ENCODE measurements around the gene SORCS3. TPM values are rescaled to one million over a fixed set of nuclear protein-coding genes. Genes with fewer than 3 reads are reported as not detected.

Gene SORCS3
- total RNA-seq, 1 donor from 2014 or later = 0.10 TPM

- no peak for ATAC-seq
- no peak for DNase-seq
- intact Hi-C loops (cut with micrococcal nuclease) = no loop called here
These were observed 480.7 kb downstream of the SORCS3 start for GRCh38 chr10:105121743-105122142.

- intact Hi-C loops (cut with micrococcal nuclease) = no loop called here
- no peak for DNase-seq
- no peak for ATAC-seq
These were observed 487.0 kb downstream of the SORCS3 start for GRCh38 chr10:105128111-105128510.

- ATAC-seq = peak; percentile 88
- DNase-seq = peak; percentile 74
- intact Hi-C loops (cut with micrococcal nuclease) = no loop called here
These were observed 497.3 kb downstream of the SORCS3 start for GRCh38 chr10:105138358-105138757.

GRCh38 chr10:105139363-105139896 lies 498.3 kb downstream of the SORCS3 start:
- intact Hi-C loops (cut with micrococcal nuclease) = no loop called here
- ATAC-seq = peak; percentile 91
- peak; percentile 32 for DNase-seq

- DNase-seq = no peak
- no peak for ATAC-seq
- intact Hi-C loops (cut with micrococcal nuclease) = no loop called here
These were observed 499.5 kb downstream of the SORCS3 start for GRCh38 chr10:105140600-105140999.

- DNase-seq (no peak), ATAC-seq (no peak)
- intact Hi-C loops (cut with micrococcal nuclease) = no loop called here
These were observed 504.6 kb downstream of the SORCS3 start for GRCh38 chr10:105145711-105146110.

- ATAC-seq (no peak), DNase-seq (no peak)
- intact Hi-C loops (cut with micrococcal nuclease) = no loop called here
These were observed 505.3 kb downstream of the SORCS3 start for GRCh38 chr10:105146436-105146835.

- intact Hi-C loops (cut with micrococcal nuclease) = no loop called here
- no peak for ATAC-seq
- no peak for DNase-seq
These were observed 507.4 kb downstream of the SORCS3 start for GRCh38 chr10:105148456-105148855.

- intact Hi-C loops (cut with micrococcal nuclease) = no loop called here
- ATAC-seq = no peak
- DNase-seq = no peak
These were observed 507.8 kb downstream of the SORCS3 start for GRCh38 chr10:105148921-105149320.

- intact Hi-C loops (cut with micrococcal nuclease) = no loop called here
- DNase-seq (no peak), ATAC-seq (no peak)
These were observed 508.3 kb downstream of the SORCS3 start for GRCh38 chr10:105149371-105149891.

GRCh38 chr10:105150259-105150880 lies 509.3 kb downstream of the SORCS3 start:
- DNase-seq = no peak
- no peak for ATAC-seq
- intact Hi-C loops (cut with micrococcal nuclease) = no loop called here

- intact Hi-C loops (cut with micrococcal nuclease) = no loop called here
- ATAC-seq (no peak), DNase-seq (no peak)
These were observed 513.6 kb downstream of the SORCS3 start for GRCh38 chr10:105154736-105155135.

GRCh38 chr10:105159268-105159667 lies 518.2 kb downstream of the SORCS3 start:
- ATAC-seq (no peak), DNase-seq (no peak)
- intact Hi-C loops (cut with micrococcal nuclease) = no loop called here

- no peak for ATAC-seq
- intact Hi-C loops (cut with micrococcal nuclease) = no loop called here
- no peak for DNase-seq
These were observed 520.1 kb downstream of the SORCS3 start for GRCh38 chr10:105161149-105161548.

GRCh38 chr10:105161767-105162166 lies 520.7 kb downstream of the SORCS3 start:
- DNase-seq = no peak
- intact Hi-C loops (cut with micrococcal nuclease) = no loop called here

GRCh38 chr10:105170521-105170920 lies 529.4 kb downstream of the SORCS3 start:
- intact Hi-C loops (cut with micrococcal nuclease) = no loop called here
- ATAC-seq (no peak), DNase-seq (no peak)

More at GRCh38 chr10:105161767-105162166, 520.7 kb downstream of the SORCS3 start:
- no peak for ATAC-seq

GRCh38 chr10:105171945-105172344 lies 530.9 kb downstream of the SORCS3 start:
- no peak for DNase-seq
- intact Hi-C loops (cut with micrococcal nuclease) = no loop called here
- ATAC-seq = no peak

GRCh38 chr10:105181626-105182025 lies 540.5 kb downstream of the SORCS3 start:
- intact Hi-C loops (cut with micrococcal nuclease) = no loop called here
- no peak for DNase-seq
- no peak for ATAC-seq

GRCh38 chr10:105183536-105183935 lies 542.4 kb downstream of the SORCS3 start:
- no peak for DNase-seq
- ATAC-seq = no peak
- intact Hi-C loops (cut with micrococcal nuclease) = no loop called here

GRCh38 chr10:105185161-105185560 lies 544.1 kb downstream of the SORCS3 start:
- DNase-seq = no peak
- no peak for ATAC-seq
- intact Hi-C loops (cut with micrococcal nuclease) = no loop called here

GRCh38 chr10:105187243-105187642 lies 546.2 kb downstream of the SORCS3 start:
- no peak for DNase-seq
- intact Hi-C loops (cut with micrococcal nuclease) = no loop called here
- ATAC-seq = no peak
